ENCODE measurements around the gene KCTD12.

- TF ChIP-seq CTCF (IDR thresholded peaks at IDR 0.05; ENCODE audit: insufficient read depth, low read length, poor library complexity, severe bottlenecking) (no peak), EZH2phosphoT487 (conservative IDR thresholded peaks at IDR 0.05; ENCODE audit: low read length) (no peak)
These were observed 35.3 kb upstream of the KCTD12 start for GRCh38 chr13:76921516-76921915.

All from SU-DHL-6 (cell line).